Astrocyte of the spinal cord (primary cell): Measurements from ENCODE around the gene KAZALD1.

Experiments
- DNase-seq: peaks from one replicate; pipeline ENCODE4 v3.0.0; 2011; ENCODE audit warnings: low read depth, low spot score
- H3K4me3 ChIP-seq: 2 replicates; pipeline ENCODE4 v1.5.1; 2011; ENCODE audit warnings: low read depth, mild to moderate bottlenecking, low read length, moderate library complexity
- in situ Hi-C: cut with HindIII; loops from 2 replicates; pipeline ENCODE4 v1.10.0; 2017; ENCODE audit warnings: low sequenced_read_pairs
- TF ChIP-seq, protein P1 (sequence below): IDR thresholded peaks from 2 replicates; pipeline ENCODE4 v1.5.1; 2012; ENCODE audit warnings: low read depth, mild to moderate bottlenecking, low read length, inconsistent platforms

Gene KAZALD1

DNA sequence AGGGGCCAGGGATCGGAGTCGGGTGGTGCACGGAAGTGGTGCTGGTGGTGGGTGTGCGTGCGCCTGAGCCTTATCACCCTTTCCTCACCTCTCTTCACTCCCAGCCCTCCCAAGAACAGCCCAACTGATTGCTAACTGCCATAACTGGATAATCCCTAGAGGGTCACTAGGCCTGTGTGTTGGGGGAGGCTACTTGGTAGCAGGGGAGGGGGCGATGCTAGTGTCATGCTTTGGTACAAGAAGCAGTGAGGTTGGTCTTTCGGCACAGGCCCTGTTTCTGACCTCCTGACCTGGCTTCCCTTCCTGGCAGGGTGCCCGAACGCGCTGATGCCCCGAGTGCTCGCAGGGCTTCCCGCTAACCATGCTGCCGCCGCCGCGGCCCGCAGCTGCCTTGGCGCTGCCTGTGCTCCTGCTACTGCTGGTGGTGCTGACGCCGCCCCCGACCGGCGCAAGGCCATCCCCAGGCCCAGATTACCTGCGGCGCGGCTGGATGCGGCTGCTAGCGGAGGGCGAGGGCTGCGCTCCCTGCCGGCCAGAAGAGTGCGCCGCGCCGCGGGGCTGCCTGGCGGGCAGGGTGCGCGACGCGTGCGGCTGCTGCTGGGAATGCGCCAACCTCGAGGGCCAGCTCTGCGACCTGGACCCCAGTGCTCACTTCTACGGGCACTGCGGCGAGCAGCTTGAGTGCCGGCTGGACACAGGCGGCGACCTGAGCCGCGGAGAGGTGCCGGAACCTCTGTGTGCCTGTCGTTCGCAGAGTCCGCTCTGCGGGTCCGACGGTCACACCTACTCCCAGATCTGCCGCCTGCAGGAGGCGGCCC, 652 bp downstream of the KAZALD1 start:
- TF ChIP-seq, protein P1, sequence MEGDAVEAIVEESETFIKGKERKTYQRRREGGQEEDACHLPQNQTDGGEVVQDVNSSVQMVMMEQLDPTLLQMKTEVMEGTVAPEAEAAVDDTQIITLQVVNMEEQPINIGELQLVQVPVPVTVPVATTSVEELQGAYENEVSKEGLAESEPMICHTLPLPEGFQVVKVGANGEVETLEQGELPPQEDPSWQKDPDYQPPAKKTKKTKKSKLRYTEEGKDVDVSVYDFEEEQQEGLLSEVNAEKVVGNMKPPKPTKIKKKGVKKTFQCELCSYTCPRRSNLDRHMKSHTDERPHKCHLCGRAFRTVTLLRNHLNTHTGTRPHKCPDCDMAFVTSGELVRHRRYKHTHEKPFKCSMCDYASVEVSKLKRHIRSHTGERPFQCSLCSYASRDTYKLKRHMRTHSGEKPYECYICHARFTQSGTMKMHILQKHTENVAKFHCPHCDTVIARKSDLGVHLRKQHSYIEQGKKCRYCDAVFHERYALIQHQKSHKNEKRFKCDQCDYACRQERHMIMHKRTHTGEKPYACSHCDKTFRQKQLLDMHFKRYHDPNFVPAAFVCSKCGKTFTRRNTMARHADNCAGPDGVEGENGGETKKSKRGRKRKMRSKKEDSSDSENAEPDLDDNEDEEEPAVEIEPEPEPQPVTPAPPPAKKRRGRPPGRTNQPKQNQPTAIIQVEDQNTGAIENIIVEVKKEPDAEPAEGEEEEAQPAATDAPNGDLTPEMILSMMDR: peak; percentile 56
- H3K4me3 ChIP-seq: peak overlapping the region; percentile 67
- in situ Hi-C loops: no loop called here
- DNase-seq: no peak

DNA sequence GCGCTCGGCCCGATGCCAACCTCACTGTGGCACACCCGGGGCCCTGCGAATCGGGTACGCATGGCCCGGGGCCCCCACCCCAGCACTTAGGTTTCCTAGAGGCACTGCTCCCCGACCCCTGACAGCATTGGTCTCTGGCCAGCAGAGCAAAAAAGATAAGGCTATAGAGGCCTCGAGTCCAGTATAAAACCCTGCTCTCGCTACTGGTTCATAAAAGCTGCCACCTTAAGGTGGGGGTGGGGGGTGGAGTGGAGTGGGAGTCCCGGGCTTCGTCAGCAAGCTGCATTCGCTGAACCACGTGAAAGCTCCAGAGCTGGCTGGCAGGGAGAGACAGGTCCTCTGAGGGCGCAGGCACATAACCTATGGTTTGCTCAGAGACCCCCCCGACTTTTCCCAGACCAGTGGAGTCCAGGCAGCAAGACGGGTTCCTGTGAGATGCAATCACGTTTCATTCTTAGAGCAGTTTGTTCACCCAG, 1.3 kb downstream of the KAZALD1 start:
- no peak for DNase-seq
- in situ Hi-C loops: no loop called here
- peak overlapping the region; percentile 18 for H3K4me3 ChIP-seq
- TF ChIP-seq, protein P1: no peak

DNA sequence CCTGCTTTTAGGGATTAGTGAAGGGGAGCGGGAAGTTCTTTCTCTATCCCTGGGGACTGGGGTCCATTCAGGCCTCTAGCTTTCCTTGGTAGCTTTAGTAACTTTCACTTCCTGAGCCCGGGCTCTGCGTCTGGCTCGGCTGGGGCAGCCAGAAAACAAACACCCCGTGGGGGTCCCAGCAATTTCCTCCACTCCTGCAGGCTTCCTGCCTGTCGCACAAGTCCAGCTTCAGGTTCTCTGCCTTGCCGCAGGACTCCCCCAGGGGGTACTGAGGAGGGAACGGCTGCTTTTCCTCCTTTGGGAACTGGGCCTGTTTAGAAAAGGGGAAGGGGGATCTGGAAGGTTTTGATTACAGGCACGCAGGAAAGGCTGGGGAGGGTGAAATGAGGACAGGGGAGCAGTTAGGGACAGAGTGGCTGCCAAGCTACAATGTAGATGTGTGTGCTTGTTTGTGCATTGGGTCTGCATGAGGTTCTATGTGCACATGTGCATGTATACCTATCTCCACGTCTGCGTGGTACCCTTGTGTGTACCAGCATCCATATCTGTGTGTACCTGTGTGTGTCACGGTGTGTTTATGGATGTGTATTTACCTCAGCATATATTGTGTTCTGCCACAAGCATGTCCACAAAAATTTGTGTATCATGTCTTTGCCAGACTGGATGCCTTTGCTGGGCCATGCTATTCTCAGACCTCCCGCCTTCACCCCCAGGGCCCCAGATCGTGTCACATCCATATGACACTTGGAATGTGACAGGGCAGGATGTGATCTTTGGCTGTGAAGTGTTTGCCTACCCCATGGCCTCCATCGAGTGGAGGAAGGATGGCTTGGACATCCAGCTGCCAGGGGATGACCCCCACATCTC, 2.0 kb downstream of the KAZALD1 start:
- DNase-seq: no peak
- TF ChIP-seq, protein P1: no peak
- no peak overlapping the region for H3K4me3 ChIP-seq
- in situ Hi-C loops: no loop called here

DNA sequence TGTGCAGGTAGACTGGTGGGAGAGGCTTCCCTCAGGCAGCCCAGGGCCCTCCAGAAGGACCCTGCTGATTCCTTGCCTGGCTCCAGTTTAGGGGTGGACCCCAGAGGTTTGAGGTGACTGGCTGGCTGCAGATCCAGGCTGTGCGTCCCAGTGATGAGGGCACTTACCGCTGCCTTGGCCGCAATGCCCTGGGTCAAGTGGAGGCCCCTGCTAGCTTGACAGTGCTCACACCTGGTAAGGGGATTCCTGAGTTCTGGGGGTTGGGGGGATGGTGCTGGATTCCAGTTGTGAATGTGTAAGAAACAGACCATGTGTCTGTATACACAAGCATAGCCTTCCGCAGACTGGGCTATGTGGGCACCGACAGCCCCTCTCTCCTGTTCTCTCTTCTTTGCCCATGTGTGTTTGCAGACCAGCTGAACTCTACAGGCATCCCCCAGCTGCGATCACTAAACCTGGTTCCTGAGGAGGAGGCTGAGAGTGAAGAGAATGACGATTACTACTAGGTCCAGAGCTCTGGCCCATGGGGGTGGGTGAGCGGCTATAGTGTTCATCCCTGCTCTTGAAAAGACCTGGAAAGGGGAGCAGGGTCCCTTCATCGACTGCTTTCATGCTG, 2.7 kb downstream of the KAZALD1 start:
- in situ Hi-C loops: no loop called here
- no peak for DNase-seq
- TF ChIP-seq, protein P1: no peak
- no peak overlapping the region for H3K4me3 ChIP-seq

DNA sequence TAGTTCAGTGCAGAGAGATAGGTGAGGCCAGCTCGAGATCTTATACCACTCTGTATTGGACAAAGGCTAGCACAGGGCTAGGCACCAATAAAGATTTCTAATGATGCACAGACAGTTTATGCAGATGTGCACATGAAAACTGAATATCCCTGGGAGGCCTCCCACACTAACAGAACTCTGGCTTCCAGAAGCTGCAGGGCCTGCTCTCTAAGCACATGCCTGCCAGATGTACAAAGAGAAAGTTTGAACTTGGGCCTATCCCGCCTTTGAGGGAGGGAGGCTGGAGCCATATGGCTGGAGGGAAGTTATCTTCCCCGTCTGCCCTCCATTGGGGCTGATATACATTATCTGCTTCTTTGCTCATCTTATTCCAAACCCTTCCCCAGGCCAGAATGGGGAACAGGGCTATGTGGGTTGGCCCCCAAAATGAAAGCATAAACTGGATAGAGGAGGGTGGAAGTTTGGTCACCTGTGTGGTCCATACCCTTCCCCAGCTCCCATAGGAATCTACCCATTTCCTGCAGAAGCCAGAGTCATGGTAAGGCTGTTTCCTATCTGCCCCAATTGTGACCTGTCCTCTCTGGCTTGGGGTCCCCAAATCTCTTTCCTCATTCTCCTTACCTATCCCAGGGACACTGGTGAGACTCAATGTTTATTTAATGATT, 3.8 kb downstream of the KAZALD1 start:
- in situ Hi-C loops: no loop called here

More for the DNA sequence above, 3.8 kb downstream of the KAZALD1 start:
- no peak for DNase-seq
- no peak overlapping the region for H3K4me3 ChIP-seq
- TF ChIP-seq, protein P1: no peak
